Naive thymus-derived CD4-positive, alpha-beta T cell (primary cell): ENCODE measurements around the gene MAL. TPM values are rescaled to one million over a fixed set of nuclear protein-coding genes. Genes with fewer than 3 reads are reported as not detected.
A peak's percentile ranks its signal among the peaks of the same experiment; 100 is the strongest.

Source experiments
- ATAC-seq: fragments of 150-1000 bp; cut with Tn5 transposase; 2 replicates; pipeline ENCODE4 v1.10.0; 2021; ENCODE audit warnings: mild to moderate bottlenecking, moderate library complexity
- CTCF ChIA-PET: fragments of 350-600 bp; sonication (Branson Sonifier 250); formaldehyde crosslinking; loops from one replicate; lab custom pipeline; 2021; ENCODE audit warnings: antibody characterized with exemption; lab: Charles Lee
- POLR2A ChIA-PET: fragments of 350-600 bp; sonication (Branson Sonifier 250); formaldehyde crosslinking; loops from one replicate; lab custom pipeline; 2021; ENCODE audit warnings: antibody characterized with exemption, inconsistent platforms; lab: Charles Lee
- DNase-seq, 9 donors: peaks; one replicate each; pipeline versions ENCODE4 v3.0.0 to v3.0.0-alpha.2; 2020 to 2022; ENCODE audit warnings: mixed read lengths in 1 of 9
- H3K27ac ChIP-seq: one replicate; pipeline ENCODE4 v1.7.0; 2013; ENCODE audit warnings: mild to moderate bottlenecking, low read depth, low read length, moderate library complexity
- H3K27me3 ChIP-seq, 2 donors: one replicate each; pipeline ENCODE4 v1.7.0; 2013; ENCODE audit warnings: low read length in 2 of 2, mild to moderate bottlenecking in 2 of 2, moderate library complexity in 2 of 2; ENCODE audit not compliant: control insufficient read depth in 2 of 2, insufficient read depth in 2 of 2
- H3K36me3 ChIP-seq, 3 experiments: 1 replicate in 2 of 3; 2 replicates in 1 of 3; pipeline ENCODE4 v1.7.0; 2013; ENCODE audit warnings: low read length in 3 of 3, mild to moderate bottlenecking in 3 of 3, moderate library complexity in 1 of 3; ENCODE audit not compliant: insufficient read depth in 3 of 3, control insufficient read depth in 2 of 3
- H3K4me1 ChIP-seq, 2 donors: one replicate each; pipeline ENCODE4 v1.7.0; 2013; ENCODE audit warnings: low read length in 2 of 2, mild to moderate bottlenecking in 2 of 2, moderate library complexity in 1 of 2; ENCODE audit not compliant: control insufficient read depth in 2 of 2, insufficient read depth in 2 of 2
- H3K4me3 ChIP-seq: 2 replicates; pipeline ENCODE4 v1.7.0; 2013; ENCODE audit warnings: mild to moderate bottlenecking, low read length
- H3K9me3 ChIP-seq, 3 experiments: 1 replicate in 2 of 3; 2 replicates in 1 of 3; pipeline ENCODE4 v1.7.0; 2013; ENCODE audit warnings: low read length in 3 of 3; ENCODE audit not compliant: control insufficient read depth in 2 of 3
- H3K27ac Mint-ChIP-seq, 9 donors: one replicate each; pipeline ENCODE4 v1.8.0; 2020 to 2022; ENCODE audit warnings: mixed read lengths in 9 of 9, mild to moderate bottlenecking in 8 of 9, moderate library complexity in 5 of 9, inconsistent platforms in 2 of 9
- H3K27me3 Mint-ChIP-seq, 5 donors: one replicate each; pipeline ENCODE4 v1.8.0; 2021 to 2022; ENCODE audit warnings: mixed read lengths in 5 of 5, mild to moderate bottlenecking in 1 of 5
- H3K36me3 Mint-ChIP-seq, 5 donors: one replicate each; pipeline ENCODE4 v1.8.0; 2020 to 2022; ENCODE audit warnings: mixed read lengths in 5 of 5, mild to moderate bottlenecking in 3 of 5, inconsistent platforms in 1 of 5
- H3K4me1 Mint-ChIP-seq, 7 donors: one replicate each; pipeline ENCODE4 v1.8.0; 2020 to 2022; ENCODE audit warnings: mixed read lengths in 7 of 7, mild to moderate bottlenecking in 3 of 7, inconsistent platforms in 1 of 7
- H3K4me3 Mint-ChIP-seq, 10 donors: one replicate each; pipeline ENCODE4 v1.8.0; 2020 to 2022; ENCODE audit warnings: mild to moderate bottlenecking in 10 of 10, mixed read lengths in 10 of 10, moderate library complexity in 6 of 10, inconsistent platforms in 2 of 10
- H3K9me3 Mint-ChIP-seq, 11 donors: one replicate each; pipeline ENCODE4 v1.8.0; 2020 to 2022; ENCODE audit warnings: mixed read lengths in 11 of 11, mild to moderate bottlenecking in 4 of 11, inconsistent platforms in 1 of 11, moderate library complexity in 1 of 11
- intact Hi-C, 2 donors: fragments of 100-400 bp; cut with micrococcal nuclease; formaldehyde crosslinking; loops; one replicate each; pipeline ENCODE4 v1.15.1; 2023
- polyA plus RNA-seq, 2 donors: library from polyadenylated mRNA; unstranded; fragments of 300-500 nt; fragmentation: Illumina TruSeq; gene quantifications; one replicate each; pipeline ENCODE4 v1.2.3, GENCODE V29; 2021
- total RNA-seq, 6 experiments: library from RNA in 5 of 6; stranded (reverse) in 5 of 6; gene quantifications; 1 replicate in 5 of 6; 2 replicates in 1 of 6; pipeline ENCODE4 v1.2.3 and lab custom pipeline; 2021 to 2026

The MAL gene
- total and polyA plus RNA-seq, 7 experiments from 2014 or later = 124 to 575 (median 176) TPM

GRCh38 chr2:95054016-95054415, 28.5 kb downstream of the MAL start:
- ATAC-seq = no peak
- no peaks in the 10 kb centered on the region for H3K27me3 ChIP-seq
- H3K27ac Mint-ChIP-seq = peak overlapping the region; percentile 76 to 98 (median 90)
- H3K4me1 Mint-ChIP-seq = peaks cover 29 to 91% (median 87%) of the 10 kb centered on the region in 7 donors
- H3K9me3 Mint-ChIP-seq = no peaks in the 10 kb centered on the region
- POLR2A ChIA-PET = interaction anchor here (0.7 to 21.6 kb wide), 9 partner anchors 9 to 68 kb away, joined by 3 to 581 read pairs (median 8); partner anchors contain the start of genes MAL and MRPS5
- CTCF ChIA-PET = interaction anchor here (0.7 to 8.9 kb wide), 14 partner anchors 9 to 68 kb away, joined by 3 to 163 read pairs (median 6); partner anchors contain the start of gene MAL
- H3K4me3 Mint-ChIP-seq = peak overlapping the region in 8 of 10 donors; percentile 10 to 76 (median 50)
- intact Hi-C loops = no loop called here
- no peak for DNase-seq
- H3K27ac ChIP-seq = peak overlapping the region; percentile 62
- H3K9me3 ChIP-seq = no peaks in the 10 kb centered on the region
- no peak overlapping the region for H3K4me3 ChIP-seq
- peaks cover 0 to 35% (median 10%) of the 10 kb centered on the region in 3 experiments for H3K36me3 ChIP-seq
- H3K27me3 Mint-ChIP-seq = no peaks in the 10 kb centered on the region
- H3K36me3 Mint-ChIP-seq = peaks cover 0 to 55% (median 39%) of the 10 kb centered on the region in 5 donors
- H3K4me1 ChIP-seq = peaks cover 0 to 70% of the 10 kb centered on the region in 2 donors

GRCh38 chr2:95055262-95055661, 29.8 kb downstream of the MAL start:
- ChIA-PET POLR2A (interaction anchor here (1.6 to 21.6 kb wide), 7 partner anchors 8 to 28 kb away, joined by 5 to 581 read pairs (median 9); partner anchors contain the start of gene MAL), CTCF (interaction anchor here (1.4 to 8.9 kb wide), 4 partner anchors 9 to 69 kb away, joined by 6 to 163 read pairs (median 36); partner anchors contain the start of gene MAL)
- Histone ChIP-seq H3K4me3 (no peak overlapping the region), H3K4me1 (peaks cover 0 to 68% of the 10 kb centered on the region in 2 donors), H3K27me3 (no peaks in the 10 kb centered on the region), H3K9me3 (no peaks in the 10 kb centered on the region), H3K27ac (peak overlapping the region; percentile 41), H3K36me3 (peaks cover 0 to 22% (median 8%) of the 10 kb centered on the region in 3 experiments)
- H3K4me3 Mint-ChIP-seq = peak overlapping the region; percentile 18 to 76 (median 42)
- intact Hi-C loops = loop anchor here in 1 of 2 donors (1.0 kb wide), 1 partner anchor 13 kb away; no protein-coding TSS in a partner anchor
- peak overlapping the region; percentile 60 to 91 (median 87) for H3K27ac Mint-ChIP-seq
- DNase-seq (no peak), ATAC-seq (no peak)
- H3K36me3 Mint-ChIP-seq = peaks cover 0 to 46% (median 34%) of the 10 kb centered on the region in 5 donors
- peaks cover 32 to 84% (median 81%) of the 10 kb centered on the region in 7 donors for H3K4me1 Mint-ChIP-seq
- no peaks in the 10 kb centered on the region for H3K9me3 Mint-ChIP-seq
- no peaks in the 10 kb centered on the region for H3K27me3 Mint-ChIP-seq

DNA sequence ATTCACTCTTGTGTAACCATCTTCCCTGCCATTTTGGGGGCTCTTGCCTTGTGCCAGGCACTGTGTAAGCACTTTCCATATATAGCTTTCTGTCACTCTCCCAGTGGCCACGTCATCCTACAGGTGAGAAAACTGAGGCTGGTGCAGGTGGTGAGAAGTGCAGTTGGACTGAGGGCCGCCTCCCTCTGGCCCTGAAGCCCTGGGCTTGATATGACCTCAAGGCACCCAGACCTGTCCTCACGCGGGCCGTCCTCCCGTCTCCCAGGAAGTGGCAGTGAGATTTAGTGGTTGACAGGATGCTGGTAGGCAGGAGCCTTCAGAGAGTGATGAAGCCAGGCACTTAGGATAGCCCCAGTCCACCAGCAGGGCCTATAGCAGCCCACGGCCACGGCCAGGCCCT, 30.5 kb downstream of the MAL start:
- ChIA-PET CTCF (interaction anchor here (6.3 to 8.9 kb wide), 2 partner anchors 21 to 32 kb away, joined by 65 to 163 read pairs; partner anchors contain the start of gene MAL), POLR2A (interaction anchor here (0.9 to 21.6 kb wide), 8 partner anchors 7 to 29 kb away, joined by 3 to 581 read pairs (median 8); partner anchors contain the start of gene MAL)
- Mint-ChIP-seq H3K27me3 (no peaks in the 10 kb centered on the region), H3K4me1 (peaks cover 28 to 84% (median 80%) of the 10 kb centered on the region in 7 donors), H3K9me3 (no peaks in the 10 kb centered on the region), H3K4me3 (peak overlapping the region in 7 of 10 donors; percentile 17 to 76 (median 39)), H3K27ac (peak overlapping the region; percentile 60 to 91 (median 87)), H3K36me3 (peaks cover 0 to 40% (median 28%) of the 10 kb centered on the region in 5 donors)
- Histone ChIP-seq H3K36me3 (peaks cover 0 to 14% (median 8%) of the 10 kb centered on the region in 3 experiments), H3K4me1 (peaks cover 0 to 62% of the 10 kb centered on the region in 2 donors), H3K9me3 (no peaks in the 10 kb centered on the region), H3K27ac (peak overlapping the region; percentile 41), H3K4me3 (no peak overlapping the region), H3K27me3 (no peaks in the 10 kb centered on the region)
- DNase-seq (no peak), ATAC-seq (no peak)
- intact Hi-C loops = no loop called here

DNA sequence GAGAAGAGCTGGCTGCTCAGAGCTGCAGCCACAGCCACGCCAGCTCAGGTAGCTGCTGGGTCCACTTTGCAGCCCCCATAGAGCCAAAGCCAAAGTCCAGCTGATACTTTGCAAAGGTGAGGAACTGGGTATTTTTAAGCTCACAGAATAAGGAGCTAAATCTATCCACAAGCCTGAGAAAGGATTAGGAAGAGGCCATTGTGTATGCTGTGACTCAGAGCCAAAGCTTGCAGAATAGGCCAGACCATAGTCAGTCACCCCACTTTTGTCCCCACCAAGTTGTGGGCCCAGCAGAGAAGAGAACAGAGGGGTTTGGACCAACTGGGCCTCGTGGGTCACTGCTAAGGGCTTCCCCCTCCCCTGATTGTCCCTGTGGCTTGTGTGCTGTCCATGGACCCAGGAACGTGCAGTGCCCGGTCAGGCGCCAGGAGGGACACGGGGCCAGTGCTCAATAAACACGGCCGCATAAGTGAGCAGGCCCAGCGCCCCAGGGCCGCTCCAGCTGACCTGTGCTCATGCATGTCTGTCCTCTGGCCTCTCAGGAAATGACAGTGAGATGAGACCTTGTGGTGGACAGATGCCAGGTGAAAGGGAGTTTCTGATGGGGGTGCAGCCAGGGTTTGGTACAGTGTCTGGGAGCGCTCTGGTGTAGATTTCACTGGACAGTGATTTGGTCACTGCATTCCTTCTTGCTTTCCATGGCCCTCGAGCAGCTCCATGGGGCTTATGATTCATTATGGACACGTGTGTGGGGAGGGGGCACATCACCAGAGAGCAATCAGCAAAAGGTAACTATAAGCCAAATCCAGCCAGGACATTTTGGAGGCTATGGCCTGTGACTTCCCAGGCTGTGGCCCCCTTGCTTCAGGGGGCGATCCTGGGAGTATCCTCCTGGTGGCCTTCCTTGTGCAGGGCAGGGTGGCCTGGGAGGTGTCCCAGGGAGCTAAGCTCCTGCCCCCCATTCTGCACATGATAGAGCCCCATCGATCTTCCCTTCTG, 31.3 kb downstream of the MAL start:
- H3K9me3 Mint-ChIP-seq = no peaks in the 10 kb centered on the region
- H3K36me3 Mint-ChIP-seq = peaks cover 0 to 33% (median 21%) of the 10 kb centered on the region in 5 donors
- H3K27ac ChIP-seq = no peak overlapping the region
- CTCF ChIA-PET = interaction anchor here (1.3 to 8.9 kb wide), 3 partner anchors 20 to 34 kb away, joined by 5 to 163 read pairs (median 65); partner anchors contain the start of gene MAL
- no peaks in the 10 kb centered on the region for H3K27me3 ChIP-seq
- H3K4me3 ChIP-seq = no peak overlapping the region
- POLR2A ChIA-PET = interaction anchor here (0.9 to 21.6 kb wide), 8 partner anchors 6 to 30 kb away, joined by 3 to 581 read pairs (median 8); partner anchors contain the start of gene MAL
- ATAC-seq = no peak
- DNase-seq = no peak
- intact Hi-C loops = no loop called here
- peaks cover 0 to 11% (median 5%) of the 10 kb centered on the region in 3 experiments for H3K36me3 ChIP-seq
- H3K27ac Mint-ChIP-seq = peak overlapping the region in 8 of 9 donors; percentile 30 to 91 (median 88)
- H3K4me3 Mint-ChIP-seq = peak overlapping the region in 2 of 10 donors; percentile 24 to 76
- H3K27me3 Mint-ChIP-seq = no peaks in the 10 kb centered on the region
- no peaks in the 10 kb centered on the region for H3K9me3 ChIP-seq
- peaks cover 0 to 62% of the 10 kb centered on the region in 2 donors for H3K4me1 ChIP-seq
- H3K4me1 Mint-ChIP-seq = peaks cover 31 to 84% (median 80%) of the 10 kb centered on the region in 7 donors

DNA sequence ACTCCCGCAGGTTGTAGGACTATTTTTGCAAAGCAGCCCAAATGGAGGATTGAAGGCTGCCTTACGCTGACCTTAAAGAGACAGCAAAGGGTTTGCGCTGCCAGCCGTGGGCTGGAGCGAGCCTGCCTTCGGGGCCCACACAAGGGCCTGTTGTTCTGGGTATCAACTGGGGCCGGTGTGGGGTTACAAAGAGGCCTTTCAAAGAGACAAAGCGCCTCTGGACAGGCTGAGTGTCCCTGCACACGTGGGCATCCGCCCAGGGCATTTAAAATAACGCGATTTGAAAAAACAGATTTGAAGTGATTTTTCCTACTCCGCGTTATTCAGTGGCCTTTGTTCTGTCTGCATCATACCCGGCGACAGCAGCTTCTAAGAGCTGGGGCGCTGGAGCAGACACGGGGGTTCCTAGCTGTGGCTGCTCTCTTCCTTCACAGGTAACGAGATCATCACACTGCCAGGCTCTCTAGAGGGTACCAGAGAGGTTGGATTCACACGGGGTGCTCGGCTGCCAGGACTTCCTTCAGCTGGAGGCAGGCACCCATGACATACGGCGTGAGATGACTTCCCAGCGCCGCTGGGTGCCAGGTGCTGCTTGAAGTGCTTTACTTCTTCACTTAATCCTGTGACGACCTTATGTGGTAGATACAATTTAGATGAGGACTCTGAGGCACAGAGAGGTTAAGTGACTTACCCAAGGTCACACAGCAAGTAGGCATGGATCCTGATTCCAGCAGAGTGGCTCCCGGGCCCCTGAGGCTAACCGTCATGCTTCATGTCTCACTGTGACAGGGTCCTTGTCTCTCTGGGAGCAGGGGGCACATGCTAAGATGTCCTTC, 32.2 kb downstream of the MAL start:
- H3K4me1 Mint-ChIP-seq = peaks cover 39 to 84% (median 80%) of the 10 kb centered on the region in 7 donors
- POLR2A ChIA-PET = interaction anchor here (0.9 to 21.6 kb wide), 5 partner anchors 8 to 31 kb away, joined by 3 to 581 read pairs (median 6); partner anchors contain the start of gene MAL

More for the DNA sequence above, 32.2 kb downstream of the MAL start:
- peak in 1 of 9 donors; percentile 8 for DNase-seq
- intact Hi-C loops = no loop called here
- CTCF ChIA-PET = interaction anchor here (1.3 to 8.9 kb wide), 2 partner anchors 19 to 35 kb away, joined by 5 to 163 read pairs; no protein-coding TSS in a partner anchor
- Mint-ChIP-seq H3K27me3 (no peaks in the 10 kb centered on the region), H3K27ac (peak overlapping the region in 8 of 9 donors; percentile 51 to 72 (median 62)), H3K4me3 (peak overlapping the region in 3 of 10 donors; percentile 18 to 58 (median 49)), H3K36me3 (peaks cover 0 to 29% (median 16%) of the 10 kb centered on the region in 5 donors), H3K9me3 (no peaks in the 10 kb centered on the region)
- peaks cover 0 to 1% (median 0%) of the 10 kb centered on the region in 3 experiments for H3K36me3 ChIP-seq
- peaks cover 0 to 62% of the 10 kb centered on the region in 2 donors for H3K4me1 ChIP-seq
- H3K9me3 ChIP-seq = no peaks in the 10 kb centered on the region
- no peaks in the 10 kb centered on the region for H3K27me3 ChIP-seq
- H3K4me3 ChIP-seq = no peak overlapping the region
- H3K27ac ChIP-seq = no peak overlapping the region
- ATAC-seq = no peak
